HepG2 (cell line): ENCODE measurements around the gene C14orf93. TPM values are rescaled to one million over a fixed set of nuclear protein-coding genes. Genes with fewer than 3 reads are reported as not detected.

ENCODE experiments used
- AKNA ChIP-seq: sonication (generic); formaldehyde crosslinking; IDR thresholded peaks from 2 replicates; pipeline ENCODE4 v1.4.0; 2020; ENCODE audit warnings: missing genetic modification reagents, borderline replicate concordance
- BRD4 ChIP-seq: sonication (generic); formaldehyde crosslinking; IDR thresholded peaks from 2 replicates; pipeline ENCODE4 v1.4.0; 2020; ENCODE audit warnings: missing genetic modification reagents
- DZIP1 ChIP-seq: sonication (generic); formaldehyde crosslinking; IDR thresholded peaks from 2 replicates; pipeline ENCODE4 v1.5.0; 2020; ENCODE audit warnings: mild to moderate bottlenecking, missing genetic modification reagents
- NR2F1 ChIP-seq, 2 experiments: fragments of 450-650 bp in 1 of 2; formaldehyde crosslinking in 1 of 2; IDR thresholded peaks; 2 replicates each; pipeline versions ENCODE4 v1.5.0 to v1.6.1; 2016 to 2020; ENCODE audit warnings: mild to moderate bottlenecking in 1 of 2, missing compliant biosample characterization in 1 of 2, missing genetic modification reagents in 1 of 2, moderate library complexity in 1 of 2
- REL ChIP-seq: sonication (generic); formaldehyde crosslinking; conservative IDR thresholded peaks from 2 replicates; pipeline ENCODE4 v1.8.0; 2022; ENCODE audit warnings: mild to moderate bottlenecking, missing genetic modification reagents, moderate library complexity
- SKIL ChIP-seq: sonication (generic); formaldehyde crosslinking; IDR thresholded peaks from 2 replicates; pipeline ENCODE4 v1.8.0; 2022; ENCODE audit warnings: missing genetic modification reagents, mild to moderate bottlenecking, moderate library complexity, borderline replicate concordance
- ZIK1 ChIP-seq: sonication (generic); formaldehyde crosslinking; IDR thresholded peaks from 2 replicates; pipeline ENCODE4 v1.5.0; 2020; ENCODE audit warnings: mild to moderate bottlenecking, low read depth, missing genetic modification reagents, borderline replicate concordance
- ZNF281 ChIP-seq: sonication (generic); formaldehyde crosslinking; IDR thresholded peaks from 2 replicates; pipeline ENCODE4 v1.4.0; 2020; ENCODE audit warnings: missing genetic modification reagents, borderline replicate concordance
- ZNF639 ChIP-seq: conservative IDR thresholded peaks from 2 replicates; pipeline ENCODE4 v1.6.1; 2018; ENCODE audit warnings: missing genetic modification reagents
- ZNF841 ChIP-seq: sonication (generic); formaldehyde crosslinking; IDR thresholded peaks from 2 replicates; pipeline ENCODE4 v1.8.1; 2023; ENCODE audit warnings: missing genetic modification reagents, borderline replicate concordance
- polyA plus RNA-seq, 8 experiments: library from polyadenylated mRNA; depleted of rRNA in 3 of 8; stranded (reverse) in 7 of 8; unstranded in 1 of 8; fragments of >200 nt; fragmentation: Illumina TruSeq in 4 of 8; extraction: Trizol in 4 of 8; gene quantifications; 2 replicates each; pipeline versions ENCODE4 v1.2.1 to v1.2.3, GENCODE V29; 2011 to 2016; ENCODE audit warnings: low read depth in 4 of 8, missing spikeins in 1 of 8, mixed read lengths in 1 of 8; ENCODE audit not compliant: insufficient read depth in 1 of 8
- total RNA-seq, 5 experiments: library from RNA; depleted of rRNA; stranded (reverse); fragments of >200 nt; fragmentation: Illumina TruSeq; extraction: Trizol; gene quantifications; 2 replicates each; pipeline ENCODE4 v1.2.3, GENCODE V29; 2016; ENCODE audit warnings: low read depth in 1 of 5

The C14orf93 gene
- total and polyA plus RNA-seq, 2 of the 13 experiments (the other 11 are each of a cell fraction or from before 2014, with no cell fraction given): 11.4 to 22.5 TPM

- TF ChIP-seq ZNF841 (CRISPR knock-in tag) (no peak), AKNA (CRISPR knock-in tag) (no peak), BRD4 (CRISPR knock-in tag) (peak; percentile 65; the same call in 1 of the 2 replicates), ZNF639 (CRISPR knock-in tag) (peak; percentile 64; the same call in 1 of the 2 replicates), ZNF281 (no peak), NR2F1 (CRISPR knock-in tag; IDR thresholded peaks at IDR 0.05) (0 out of 4 replicates have a peak, but pooled peaks of 1 of the 2 experiments have one; percentile 5), ZIK1 (0 out of 2 replicates have a peak, but pooled peaks have one; percentile 50), SKIL (CRISPR knock-in tag) (no peak), DZIP1 (CRISPR knock-in tag) (no peak), REL (CRISPR knock-in tag) (peak; percentile 93; the same call in 1 of the 2 replicates)
Measured at GRCh38 chr14:23057757-23058653, 48.1 kb upstream of the C14orf93 start (continued).
